HEK293T (cell line): ENCODE data around the gene HIRA.

Source experiments
- ARNT ChIP-seq: fragments of 450-650 bp; IDR thresholded peaks from 2 replicates; pipeline ENCODE4 v1.6.1; 2017; ENCODE audit warnings: mild to moderate bottlenecking
- BHLHE40 ChIP-seq: fragments of 450-650 bp; IDR thresholded peaks from 2 replicates; pipeline ENCODE4 v1.6.1; 2016; ENCODE audit warnings: mild to moderate bottlenecking, moderate library complexity, borderline replicate concordance
- FOXA1 ChIP-seq: fragments of 450-650 bp; IDR thresholded peaks from 2 replicates; pipeline ENCODE4 v1.6.1; 2016; ENCODE audit warnings: mild to moderate bottlenecking
- FOXK2 ChIP-seq: fragments of 450-650 bp; IDR thresholded peaks from 2 replicates; pipeline ENCODE4 v1.6.1; 2016; ENCODE audit warnings: mild to moderate bottlenecking
- FOXM1 ChIP-seq: fragments of 450-650 bp; IDR thresholded peaks from 2 replicates; pipeline ENCODE4 v1.6.1; 2017; ENCODE audit warnings: mild to moderate bottlenecking, borderline replicate concordance
- HDGF ChIP-seq: fragments of 450-650 bp; IDR thresholded peaks from 2 replicates; pipeline ENCODE4 v1.6.1; 2017; ENCODE audit warnings: antibody characterized with exemption, borderline replicate concordance
- LEF1 ChIP-seq: fragments of 450-650 bp; IDR thresholded peaks from 2 replicates; pipeline ENCODE4 v1.6.1; 2017; ENCODE audit warnings: mild to moderate bottlenecking, borderline replicate concordance
- NFRKB ChIP-seq: fragments of 450-650 bp; IDR thresholded peaks from 2 replicates; pipeline ENCODE4 v1.6.1; 2016; ENCODE audit warnings: mild to moderate bottlenecking, moderate library complexity
- SP1 ChIP-seq: fragments of 450-650 bp; IDR thresholded peaks from 2 replicates; pipeline ENCODE4 v1.6.1; 2017
- ZNF384 ChIP-seq: fragments of 450-650 bp; IDR thresholded peaks from 2 replicates; pipeline ENCODE4 v1.6.1; 2016

- TF ChIP-seq BHLHE40 (no peak), NFRKB (no peak), FOXA1 (no peak), ZNF384 (no peak), FOXK2 (no peak), HDGF (no peak), LEF1 (no peak), ARNT (no peak), FOXM1 (no peak), SP1 (no peak)
Observed at GRCh38 chr22:19406281-19406811, 25.2 kb downstream of the HIRA start.
